CD4-positive, alpha-beta T cell treated with Interleukin-10 for 1 hour (primary cell): ENCODE measurements around the gene CAPS2.
"Not testable (repeated sequence)": the region's sequence is repeated elsewhere in the genome, so short reads cannot be mapped to it uniquely, and the experiment has no call there.

ENCODE experiments used
- DNase-seq: peaks from one replicate; pipeline ENCODE4 v3.0.0-alpha.2; 2020

Gene CAPS2

GRCh38 chr12:75329918-75330826 is at the start of gene CAPS2:
TSS of gene CAPS2 (minus strand) at chr12:75330324. CDS start at chr12:75326498, 3,826 bp downstream.
- peak; percentile 69 for DNase-seq

- DNase-seq, result no peak
These were observed 48.2 kb upstream of the CAPS2 start for GRCh38 chr12:75378354-75378753.

GRCh38 chr12:75374971-75375370 is 44.8 kb upstream of the CAPS2 start:
- DNase-seq, result no peak

- DNase-seq, result no peak
These were observed 36.5 kb upstream of the CAPS2 start for GRCh38 chr12:75366629-75367028.

- DNase-seq, result no peak
These were observed 34.8 kb upstream of the CAPS2 start for GRCh38 chr12:75364919-75365318.

- DNase-seq, result no peak
These were observed 31.3 kb upstream of the CAPS2 start for GRCh38 chr12:75361408-75361807.

- DNase-seq, result no peak
These were observed 30.8 kb upstream of the CAPS2 start for GRCh38 chr12:75360920-75361319.

GRCh38 chr12:75354011-75354410 is 23.9 kb upstream of the CAPS2 start:
- DNase-seq, result no peak

- DNase-seq, result no peak
These were observed 20.3 kb upstream of the CAPS2 start for GRCh38 chr12:75350413-75350812.

GRCh38 chr12:75349946-75350345 is 19.8 kb upstream of the CAPS2 start:
- no peak for DNase-seq

- DNase-seq, result not testable (repeated sequence)
These were observed 16.1 kb upstream of the CAPS2 start for GRCh38 chr12:75346215-75346614.

- DNase-seq, result no peak
These were observed 15.4 kb upstream of the CAPS2 start for GRCh38 chr12:75345531-75345930.

- no peak for DNase-seq
These were observed 11.7 kb upstream of the CAPS2 start for GRCh38 chr12:75341873-75342272.

- DNase-seq, result no peak
These were observed 7.8 kb upstream of the CAPS2 start for GRCh38 chr12:75337905-75338304.

GRCh38 chr12:75334384-75335030 is 4.4 kb upstream of the CAPS2 start, which contains the start of gene GLIPR1L1:
TSS of gene GLIPR1L1 (plus strand) at chr12:75334670. CDS start at chr12:75334729, 59 bp downstream.
- DNase-seq, result peak; percentile 86

GRCh38 chr12:75327642-75328041 is 2.5 kb downstream of the CAPS2 start:
- no peak for DNase-seq

- DNase-seq, result no peak
These were observed 6.5 kb downstream of the CAPS2 start for GRCh38 chr12:75323663-75324062.

GRCh38 chr12:75322464-75322863 is 7.7 kb downstream of the CAPS2 start:
- no peak for DNase-seq

- DNase-seq, result no peak
These were observed 12.3 kb downstream of the CAPS2 start for GRCh38 chr12:75317784-75318183.

GRCh38 chr12:75315518-75315917 is 14.6 kb downstream of the CAPS2 start:
- no peak for DNase-seq

GRCh38 chr12:75311369-75311768 is 18.8 kb downstream of the CAPS2 start:
- DNase-seq, result no peak

- DNase-seq, result no peak
These were observed 21.8 kb downstream of the CAPS2 start for GRCh38 chr12:75308279-75308678.

- DNase-seq, result no peak
These were observed 24.5 kb downstream of the CAPS2 start for GRCh38 chr12:75305412-75306332.
